Esophagus squamous epithelium (tissue), 4 donors: Measurements from ENCODE around the gene OR4C45.
"Not testable (repeated sequence)": the region's sequence is repeated elsewhere in the genome, so short reads cannot be mapped to it uniquely, and the experiment has no call there.

Source experiments
- CTCF ChIP-seq, 6 experiments: fragments of 450-650 bp in 4 of 6; fragments of 200-600 bp in 2 of 6; sonication (generic) in 2 of 6; IDR thresholded peaks; one replicate each; pipeline ENCODE4 v1.5.1; 2016 to 2019; ENCODE audit warnings: antibody characterized with exemption in 6 of 6, mild to moderate bottlenecking in 4 of 6, moderate library complexity in 4 of 6
- POLR2A ChIP-seq, 4 donors: fragments of 450-650 bp; IDR thresholded peaks; one replicate each; pipeline ENCODE4 v1.6.1; 2017; ENCODE audit warnings: antibody characterized with exemption in 4 of 4, mild to moderate bottlenecking in 4 of 4, moderate library complexity in 3 of 4

GRCh38 chr11:50078946-50079345 is 46.3 kb downstream of the OR4C45 start:
- TF ChIP-seq CTCF, POLR2A (IDR thresholded peaks at IDR 0.05): not testable (repeated sequence)
